PFSK-1 (cell line): Measurements from ENCODE around the gene SAMM50.

ENCODE experiments used
- FOXP2 ChIP-seq: optimal IDR thresholded peaks from 2 replicates; pipeline ENCODE3; 2011; ENCODE audit warnings: borderline replicate concordance, control low read depth, inconsistent platforms; ENCODE audit not compliant: insufficient read depth; ENCODE audit errors: extremely low read length, extremely low read depth
- POLR2AphosphoS5 ChIP-seq: IDR thresholded peaks from 2 replicates; pipeline ENCODE4 v1.6.1; 2012; ENCODE audit warnings: low read depth, mild to moderate bottlenecking, control low read depth, low read length, moderate library complexity
- SIN3A ChIP-seq: IDR thresholded peaks from 2 replicates; pipeline ENCODE4 v1.6.1; 2012; ENCODE audit warnings: mild to moderate bottlenecking, low read length, moderate library complexity, borderline replicate concordance; ENCODE audit not compliant: insufficient read depth
- TAF1 ChIP-seq: IDR thresholded peaks from 2 replicates; pipeline ENCODE4 v1.6.1; 2012; ENCODE audit warnings: low read length, control low read depth, borderline replicate concordance; ENCODE audit not compliant: insufficient read depth
- TF ChIP-seq, protein P1 (sequence below), 2 experiments: IDR thresholded peaks; 2 replicates each; pipeline versions ENCODE4 v1.6.1 to v1.8.0; 2011 to 2012; ENCODE audit warnings: low read depth in 2 of 2, low read length in 2 of 2, control low read depth in 1 of 2, inconsistent platforms in 1 of 2, mild to moderate bottlenecking in 1 of 2, moderate library complexity in 1 of 2; ENCODE audit not compliant: insufficient read depth in 1 of 2

DNA sequence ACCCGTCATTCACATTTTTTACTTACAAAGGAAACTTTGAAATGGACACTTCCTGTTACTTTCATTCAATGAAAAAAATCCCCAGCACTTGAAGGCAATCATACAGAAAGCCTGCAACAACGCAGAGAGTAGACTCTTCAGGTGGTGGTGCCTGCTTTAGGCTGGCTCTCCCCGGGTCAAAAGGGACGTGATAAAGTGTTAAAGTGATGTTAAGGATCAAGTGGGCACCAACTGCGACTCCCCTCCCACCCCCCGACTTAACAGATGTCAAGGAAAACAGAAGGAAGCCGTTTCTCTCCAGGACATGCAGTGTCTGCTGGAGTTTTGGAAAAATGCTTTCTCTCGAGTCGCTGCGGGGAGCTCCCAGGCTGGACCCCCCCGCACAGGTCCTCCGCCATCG is 32.1 kb upstream of the SAMM50 start:
- TF ChIP-seq TAF1 (no peak), FOXP2 (no peak), POLR2AphosphoS5 (no peak), SIN3A (no peak)
- TF ChIP-seq, protein P1, sequence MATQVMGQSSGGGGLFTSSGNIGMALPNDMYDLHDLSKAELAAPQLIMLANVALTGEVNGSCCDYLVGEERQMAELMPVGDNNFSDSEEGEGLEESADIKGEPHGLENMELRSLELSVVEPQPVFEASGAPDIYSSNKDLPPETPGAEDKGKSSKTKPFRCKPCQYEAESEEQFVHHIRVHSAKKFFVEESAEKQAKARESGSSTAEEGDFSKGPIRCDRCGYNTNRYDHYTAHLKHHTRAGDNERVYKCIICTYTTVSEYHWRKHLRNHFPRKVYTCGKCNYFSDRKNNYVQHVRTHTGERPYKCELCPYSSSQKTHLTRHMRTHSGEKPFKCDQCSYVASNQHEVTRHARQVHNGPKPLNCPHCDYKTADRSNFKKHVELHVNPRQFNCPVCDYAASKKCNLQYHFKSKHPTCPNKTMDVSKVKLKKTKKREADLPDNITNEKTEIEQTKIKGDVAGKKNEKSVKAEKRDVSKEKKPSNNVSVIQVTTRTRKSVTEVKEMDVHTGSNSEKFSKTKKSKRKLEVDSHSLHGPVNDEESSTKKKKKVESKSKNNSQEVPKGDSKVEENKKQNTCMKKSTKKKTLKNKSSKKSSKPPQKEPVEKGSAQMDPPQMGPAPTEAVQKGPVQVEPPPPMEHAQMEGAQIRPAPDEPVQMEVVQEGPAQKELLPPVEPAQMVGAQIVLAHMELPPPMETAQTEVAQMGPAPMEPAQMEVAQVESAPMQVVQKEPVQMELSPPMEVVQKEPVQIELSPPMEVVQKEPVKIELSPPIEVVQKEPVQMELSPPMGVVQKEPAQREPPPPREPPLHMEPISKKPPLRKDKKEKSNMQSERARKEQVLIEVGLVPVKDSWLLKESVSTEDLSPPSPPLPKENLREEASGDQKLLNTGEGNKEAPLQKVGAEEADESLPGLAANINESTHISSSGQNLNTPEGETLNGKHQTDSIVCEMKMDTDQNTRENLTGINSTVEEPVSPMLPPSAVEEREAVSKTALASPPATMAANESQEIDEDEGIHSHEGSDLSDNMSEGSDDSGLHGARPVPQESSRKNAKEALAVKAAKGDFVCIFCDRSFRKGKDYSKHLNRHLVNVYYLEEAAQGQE (IDR thresholded peaks at IDR 0.05; ENCODE audit: insufficient read depth in 1 of 2, low read depth in 2 of 2, low read length in 2 of 2) = no peak
